Measurements from ENCODE around the gene CUX1. TPM values are rescaled to one million over a fixed set of nuclear protein-coding genes. Genes with fewer than 3 reads are reported as not detected.
A peak's percentile ranks its signal among the peaks of the same experiment; 100 is the strongest.

CUX1 gene
- total and polyA plus RNA-seq, 10 of the 15 experiments (the other 5 are each of a cell fraction or from before 2014, with no cell fraction given) = 6.1 to 48.6 (median 25.9) TPM

GRCh38 chr7:102079140-102080018 is 262.0 kb downstream of the CUX1 start:
- no peak for FAIRE-seq

GRCh38 chr7:102080019-102080433 is 262.6 kb downstream of the CUX1 start:
- no peak overlapping the region for H3K9ac ChIP-seq (ENCODE audit: control insufficient read depth, insufficient read depth, low read length)
- WGBS (ENCODE audit: insufficient coverage, insufficient replicate concordance, low lambda C conversion rate, missing lambda C conversion rate) = 96% methylated on average over 17 of the region's 17 CpGs
- POLR2A ChIA-PET = no interaction called here
- DNase-seq (ENCODE audit: low read depth, low spot score) (no peak), FAIRE-seq (no peak), ATAC-seq (no peak)
- SMC1A ChIA-PET (ENCODE audit: uncharacterized antibody, unreplicated experiment) = interaction anchor here (0.7 kb wide), 1 partner anchor 239 kb away, joined by 3 read pairs; no protein-coding TSS in a partner anchor
- H3K27me3 ChIP-seq (replicated peaks in 1 of 2; ENCODE audit: control insufficient read depth in 2 of 2, insufficient read depth in 2 of 2, low read length in 1 of 2) = no peaks in the 10 kb centered on the region
- H2AFZ ChIP-seq (ENCODE audit: control insufficient read depth, low read depth, low read length) = no peak overlapping the region
- no peaks in the 10 kb centered on the region for H3K9me3 ChIP-seq (replicated peaks; ENCODE audit: control insufficient read depth, insufficient read depth, low read length)
- in situ Hi-C loops (cut with MboI) (no loop called here), intact Hi-C loops (cut with micrococcal nuclease; ENCODE audit: unreplicated experiment) (no loop called here)
- H3K4me1 ChIP-seq (ENCODE audit: control insufficient read depth, insufficient read depth, low read length) = peaks cover 4% of the 10 kb centered on the region
- CTCF ChIA-PET = no interaction called here
- H4K20me1 ChIP-seq (ENCODE audit: control insufficient read depth, insufficient read depth) = no peaks in the 10 kb centered on the region
- H3K27ac ChIP-seq (ENCODE audit: control insufficient read depth, insufficient read depth) = no peak overlapping the region
- no TSS peak for BruUV-seq (replicated peaks)
- RAD21 ChIA-PET (ENCODE audit: unreplicated experiment) = no interaction called here
- no peaks in the 10 kb centered on the region for H3K79me2 ChIP-seq (ENCODE audit: control insufficient read depth, insufficient read depth, low read length)
- H3K4me2 ChIP-seq (ENCODE audit: control insufficient read depth, insufficient read depth) = no peak overlapping the region
- H3K36me3 ChIP-seq (ENCODE audit: control insufficient read depth in 2 of 2, insufficient read depth in 2 of 2, low read length in 1 of 2) = peaks cover 2 to 6% of the 10 kb centered on the region in 2 experiments; a peak in 3 of 4 replicates
- H3K4me3 ChIP-seq = no peak overlapping the region
- TF ChIP-seq JUNB (IDR thresholded peaks at IDR 0.05) (no peak), SUZ12 (IDR thresholded peaks at IDR 0.05; ENCODE audit: unreplicated experiment) (no peak), KLF5 (IDR thresholded peaks at IDR 0.05; ENCODE audit: partially characterized antibody) (no peak), PRDM15 (CRISPR knock-in tag; IDR thresholded peaks at IDR 0.05) (no peak), CTCF (IDR thresholded peaks at IDR 0.05 in 2 of 3, conservative IDR thresholded peaks at IDR 0.05 in 1 of 3; ENCODE audit: control insufficient read depth in 2 of 3, extremely low read depth in 1 of 3, insufficient read depth in 1 of 3, low read depth in 3 of 3, low read length in 3 of 3) (no peak), RAD51 (IDR thresholded peaks at IDR 0.05) (no peak), KAT2A (conservative IDR thresholded peaks at IDR 0.05; ENCODE audit: control insufficient read depth, low read depth, low read length) (no peak)

More at GRCh38 chr7:102079140-102080018, 262.0 kb downstream of the CUX1 start:
- Histone ChIP-seq H3K27me3 (replicated peaks in 1 of 2; ENCODE audit: control insufficient read depth in 2 of 2, insufficient read depth in 2 of 2, low read length in 1 of 2) (no peaks in the 10 kb centered on the region), H3K4me3 (no peak overlapping the region), H3K4me2 (ENCODE audit: control insufficient read depth, insufficient read depth) (no peak overlapping the region), H3K4me1 (ENCODE audit: control insufficient read depth, insufficient read depth, low read length) (peaks cover 4% of the 10 kb centered on the region), H4K20me1 (ENCODE audit: control insufficient read depth, insufficient read depth) (no peaks in the 10 kb centered on the region), H3K27ac (ENCODE audit: control insufficient read depth, insufficient read depth) (no peak overlapping the region), H3K9ac (ENCODE audit: control insufficient read depth, insufficient read depth, low read length) (no peak overlapping the region), H3K9me3 (replicated peaks; ENCODE audit: control insufficient read depth, insufficient read depth, low read length) (no peaks in the 10 kb centered on the region), H3K36me3 (ENCODE audit: control insufficient read depth in 2 of 2, insufficient read depth in 2 of 2, low read length in 1 of 2) (peaks cover 2 to 9% of the 10 kb centered on the region in 2 experiments; a peak in 3 of 4 replicates), H2AFZ (ENCODE audit: control insufficient read depth, low read depth, low read length) (no peak overlapping the region), H3K79me2 (ENCODE audit: control insufficient read depth, insufficient read depth, low read length) (no peaks in the 10 kb centered on the region)
- DNase-seq (ENCODE audit: low read depth, low spot score) (no peak), ATAC-seq (no peak)
- TF ChIP-seq MTA2 (IDR thresholded peaks at IDR 0.05; ENCODE audit: low read depth) = no peak
- peak; percentile 67; the same call in 1 of the 2 replicates for TF ChIP-seq SPI1 (IDR thresholded peaks at IDR 0.05; ENCODE audit: borderline replicate concordance, insufficient read depth, low read depth, low read length)
- TF ChIP-seq SREBF2 (IDR thresholded peaks at IDR 0.05; ENCODE audit: low read length) = no peak
- TF ChIP-seq ZZZ3 (IDR thresholded peaks at IDR 0.05; ENCODE audit: control insufficient read depth, insufficient read length, low read depth) = no peak
- no peak for TF ChIP-seq NR2C1 (IDR thresholded peaks at IDR 0.05)
- TF ChIP-seq EED (IDR thresholded peaks at IDR 0.05; ENCODE audit: low read depth) = no peak
- no peak for TF ChIP-seq MYB (IDR thresholded peaks at IDR 0.05; ENCODE audit: borderline replicate concordance, low read depth, low read length)
- TF ChIP-seq BMI1 (IDR thresholded peaks at IDR 0.05; ENCODE audit: borderline replicate concordance) = no peak
- SMC1A ChIA-PET (ENCODE audit: uncharacterized antibody, unreplicated experiment) = interaction anchor here (0.7 kb wide), 1 partner anchor 238 kb away, joined by 3 read pairs; no protein-coding TSS in a partner anchor
- RAD21 ChIA-PET (ENCODE audit: unreplicated experiment) = no interaction called here
- WGBS (ENCODE audit: insufficient coverage, insufficient replicate concordance, low lambda C conversion rate, missing lambda C conversion rate) = 94% methylated on average over 24 of the region's 24 CpGs
- POLR2A ChIA-PET = no interaction called here
- intact Hi-C loops (cut with micrococcal nuclease; ENCODE audit: unreplicated experiment) = no loop called here
- BruUV-seq (replicated peaks) = no TSS peak
- in situ Hi-C loops (cut with MboI) = no loop called here
- CTCF ChIA-PET = no interaction called here
